Astrocyte (in vitro differentiated cells and primary cell): Measurements from ENCODE around the gene POLR3GL. TPM values are rescaled to one million over a fixed set of nuclear protein-coding genes. Genes with fewer than 3 reads are reported as not detected.
A peak's percentile ranks its signal among the peaks of the same experiment; 100 is the strongest.

ENCODE experiments used
- DNase-seq: peaks from one replicate; pipeline ENCODE4 v3.0.0-alpha.2; 2010; ENCODE audit warnings: low read depth
- FAIRE-seq: peaks from 2 replicates; lab custom pipeline; 2011; peaks lifted over from hg19 to GRCh38; lab: Jason Lieb, UNC
- H2AFZ ChIP-seq: 2 replicates; pipeline ENCODE4 v1.6.0; 2012; ENCODE audit warnings: low read depth, low read length, inconsistent platforms
- H3K27ac ChIP-seq: 2 replicates; pipeline ENCODE4 v1.5.1; 2011; ENCODE audit warnings: low read depth, low read length, inconsistent platforms
- H3K27me3 ChIP-seq: 2 replicates; pipeline ENCODE4 v1.6.0; 2011; ENCODE audit warnings: low read length, inconsistent platforms; ENCODE audit not compliant: insufficient read depth
- H3K36me3 ChIP-seq: 2 replicates; pipeline ENCODE4 v1.5.1; 2011; ENCODE audit warnings: low read length, inconsistent platforms; ENCODE audit not compliant: insufficient read depth
- H3K4me1 ChIP-seq: 2 replicates; pipeline ENCODE4 v1.5.1; 2011; ENCODE audit warnings: low read length, inconsistent platforms; ENCODE audit not compliant: insufficient read depth
- H3K4me2 ChIP-seq: 2 replicates; pipeline ENCODE4 v1.6.0; 2012; ENCODE audit warnings: low read length, inconsistent platforms
- H3K4me3 ChIP-seq: 2 replicates; pipeline ENCODE4 v1.5.1; 2011; ENCODE audit warnings: low read depth, mild to moderate bottlenecking, low read length, inconsistent platforms; ENCODE audit not compliant: insufficient read depth
- H3K79me2 ChIP-seq: 2 replicates; pipeline ENCODE4 v1.6.0; 2012; ENCODE audit warnings: mild to moderate bottlenecking, low read length, inconsistent platforms; ENCODE audit not compliant: insufficient read depth
- H3K9ac ChIP-seq: 2 replicates; pipeline ENCODE4 v1.6.0; 2012; ENCODE audit warnings: mild to moderate bottlenecking, low read length, inconsistent platforms
- H3K9me3 ChIP-seq: 2 replicates; pipeline ENCODE4 v1.5.1; 2012; ENCODE audit warnings: low read depth, mild to moderate bottlenecking, low read length, inconsistent platforms; ENCODE audit not compliant: insufficient read depth
- H4K20me1 ChIP-seq: 2 replicates; pipeline ENCODE4 v1.6.0; 2012; ENCODE audit warnings: low read length, inconsistent platforms; ENCODE audit not compliant: insufficient read depth
- H3K27ac Mint-ChIP-seq: one replicate; pipeline ENCODE4 v1.8.0; 2021; ENCODE audit warnings: mild to moderate bottlenecking, mixed read lengths; ENCODE audit not compliant: unreplicated experiment
- H3K27me3 Mint-ChIP-seq: one replicate; pipeline ENCODE4 v1.8.0; 2021; ENCODE audit warnings: low read depth, mixed read lengths; ENCODE audit not compliant: unreplicated experiment
- H3K36me3 Mint-ChIP-seq: one replicate; pipeline ENCODE4 v1.8.0; 2021; ENCODE audit warnings: low read depth, mixed read lengths; ENCODE audit not compliant: unreplicated experiment
- H3K4me1 Mint-ChIP-seq: one replicate; pipeline ENCODE4 v1.8.0; 2021; ENCODE audit warnings: low read depth, mixed read lengths; ENCODE audit not compliant: unreplicated experiment
- H3K4me3 Mint-ChIP-seq: one replicate; pipeline ENCODE4 v1.8.0; 2021; ENCODE audit warnings: mild to moderate bottlenecking, moderate library complexity, mixed read lengths; ENCODE audit not compliant: unreplicated experiment
- H3K9me3 Mint-ChIP-seq: one replicate; pipeline ENCODE4 v1.8.0; 2021; ENCODE audit warnings: mild to moderate bottlenecking, mixed read lengths; ENCODE audit not compliant: unreplicated experiment
- CTCF ChIP-seq: IDR thresholded peaks from 2 replicates; pipeline ENCODE4 v1.5.1; 2011; ENCODE audit warnings: low read depth, mild to moderate bottlenecking, inconsistent platforms, low read length, moderate library complexity; ENCODE audit not compliant: insufficient read depth
- EZH2 ChIP-seq: IDR thresholded peaks from 2 replicates; pipeline ENCODE4 v1.6.1; 2012; ENCODE audit warnings: mild to moderate bottlenecking, low read length, inconsistent platforms; ENCODE audit not compliant: insufficient read depth
- total RNA-seq: library from RNA; stranded (reverse); gene quantifications from 2 replicates; pipeline ENCODE4 v1.2.1, GENCODE V29; 2021

The POLR3GL gene
- total RNA-seq, 1 donor from 2014 or later, result 20.5 TPM

GRCh38 chr1:146010126-146010738, 45.7 kb downstream of the POLR3GL start:
- no peaks in the 10 kb centered on the region for H3K36me3 Mint-ChIP-seq
- Histone ChIP-seq H4K20me1 (no peaks in the 10 kb centered on the region), H3K36me3 (no peaks in the 10 kb centered on the region), H3K9me3 (no peaks in the 10 kb centered on the region), H3K27ac (no peak overlapping the region), H2AFZ (no peak overlapping the region), H3K79me2 (no peaks in the 10 kb centered on the region), H3K27me3 (no peaks in the 10 kb centered on the region), H3K4me2 (no peak overlapping the region), H3K4me1 (peaks cover 2% of the 10 kb centered on the region), H3K4me3 (no peak overlapping the region), H3K9ac (no peak overlapping the region)
- DNase-seq (no peak), FAIRE-seq (no peak)
- H3K27ac Mint-ChIP-seq, result no peak overlapping the region
- H3K4me1 Mint-ChIP-seq, result peaks cover 4% of the 10 kb centered on the region
- no peak for TF ChIP-seq CTCF
- no peak for TF ChIP-seq EZH2
- H3K9me3 Mint-ChIP-seq, result no peaks in the 10 kb centered on the region
- no peak overlapping the region for H3K4me3 Mint-ChIP-seq
- no peaks in the 10 kb centered on the region for H3K27me3 Mint-ChIP-seq

- no peak overlapping the region for H2AFZ ChIP-seq
- TF ChIP-seq EZH2, result no peak
- TF ChIP-seq CTCF, result peak; percentile 84
- FAIRE-seq, result peak; percentile 72
- peak overlapping the region; percentile 34 for H3K4me2 ChIP-seq
- H3K27me3 ChIP-seq, result no peaks in the 10 kb centered on the region
- Mint-ChIP-seq H3K27ac (no peak overlapping the region), H3K9me3 (no peaks in the 10 kb centered on the region), H3K4me1 (peaks cover 3% of the 10 kb centered on the region), H3K4me3 (no peak overlapping the region), H3K36me3 (peaks cover 3% of the 10 kb centered on the region), H3K27me3 (peaks cover 6% of the 10 kb centered on the region)
- H3K79me2 ChIP-seq, result no peaks in the 10 kb centered on the region
- H3K4me1 ChIP-seq, result no peaks in the 10 kb centered on the region
- DNase-seq, result peak; percentile 81
- H3K9me3 ChIP-seq, result no peaks in the 10 kb centered on the region
- no peak overlapping the region for H3K9ac ChIP-seq
- H3K4me3 ChIP-seq, result no peak overlapping the region
- no peaks in the 10 kb centered on the region for H4K20me1 ChIP-seq
- no peak overlapping the region for H3K27ac ChIP-seq
- no peaks in the 10 kb centered on the region for H3K36me3 ChIP-seq
Measured at GRCh38 chr1:146012703-146013558, 48.4 kb downstream of the POLR3GL start.

- DNase-seq (no peak), FAIRE-seq (no peak)
- peaks cover 3% of the 10 kb centered on the region for H3K4me1 Mint-ChIP-seq
- Histone ChIP-seq H4K20me1 (no peaks in the 10 kb centered on the region), H3K79me2 (no peaks in the 10 kb centered on the region), H3K36me3 (no peaks in the 10 kb centered on the region), H3K4me2 (peak overlapping the region; percentile 34), H3K9ac (no peak overlapping the region), H3K4me3 (no peak overlapping the region), H3K9me3 (no peaks in the 10 kb centered on the region), H3K27me3 (peaks cover 3% of the 10 kb centered on the region), H2AFZ (no peak overlapping the region), H3K4me1 (no peaks in the 10 kb centered on the region), H3K27ac (no peak overlapping the region)
- H3K27me3 Mint-ChIP-seq, result peaks cover 12% of the 10 kb centered on the region
- H3K9me3 Mint-ChIP-seq, result no peaks in the 10 kb centered on the region
- TF ChIP-seq EZH2 (no peak), CTCF (no peak)
- no peak overlapping the region for H3K4me3 Mint-ChIP-seq
- H3K27ac Mint-ChIP-seq, result no peak overlapping the region
- peaks cover 3% of the 10 kb centered on the region for H3K36me3 Mint-ChIP-seq
Measured at GRCh38 chr1:146013559-146013922, 49.1 kb downstream of the POLR3GL start.
